MM.1S (cell line): ENCODE measurements around the gene MLLT1.

Experiments used
- DNase-seq: peaks from one replicate; pipeline ENCODE4 v3.0.0-alpha.2; 2015
- H2AFZ ChIP-seq: fragments of 300-600 bp; sonication (generic); 2 replicates; pipeline ENCODE4 v1.6.0; 2016; ENCODE audit warnings: antibody characterized with exemption, low read length
- H3F3A ChIP-seq: fragments of 300-600 bp; sonication (generic); 2 replicates; pipeline ENCODE4 v1.6.1; 2016; ENCODE audit warnings: mild to moderate bottlenecking, antibody characterized with exemption, low read length, moderate library complexity, mixed read lengths; ENCODE audit not compliant: insufficient read depth
- H3K27ac ChIP-seq: fragments of 300-600 bp; sonication (generic); 2 replicates; pipeline ENCODE4 v1.5.1; 2016; ENCODE audit warnings: mild to moderate bottlenecking, low read length
- H3K27me3 ChIP-seq: fragments of 300-600 bp; sonication (generic); replicated peaks from 2 replicates; pipeline ENCODE4 v1.6.0; 2016; ENCODE audit warnings: low read length; ENCODE audit not compliant: insufficient read depth
- H3K36me3 ChIP-seq: fragments of 300-600 bp; sonication (generic); replicated peaks from 2 replicates; pipeline ENCODE4 v1.6.1; 2016; ENCODE audit warnings: mild to moderate bottlenecking, low read length, mixed read lengths; ENCODE audit not compliant: insufficient read depth
- H3K4me1 ChIP-seq: fragments of 300-600 bp; sonication (generic); 2 replicates; pipeline ENCODE4 v1.6.1; 2016; ENCODE audit warnings: low read length, mixed read lengths
- H3K4me2 ChIP-seq: fragments of 300-600 bp; sonication (generic); 2 replicates; pipeline ENCODE4 v1.6.0; 2016; ENCODE audit warnings: low read depth, low read length
- H3K4me3 ChIP-seq: fragments of 300-600 bp; sonication (generic); 2 replicates; pipeline ENCODE4 v1.5.1; 2016; ENCODE audit warnings: low read length, mixed read lengths
- H3K79me2 ChIP-seq: fragments of 300-600 bp; sonication (generic); 2 replicates; pipeline ENCODE4 v1.6.1; 2016; ENCODE audit warnings: mixed run types, low read length, mixed read lengths
- H3K9ac ChIP-seq: fragments of 300-600 bp; sonication (generic); 2 replicates; pipeline ENCODE4 v1.6.1; 2016; ENCODE audit warnings: low read length, mixed read lengths
- H3K9me2 ChIP-seq: fragments of 300-600 bp; sonication (generic); replicated peaks from 2 replicates; pipeline ENCODE4 v1.6.1; 2016; ENCODE audit warnings: mild to moderate bottlenecking, low read length, mixed read lengths; ENCODE audit not compliant: insufficient read depth
- H3K9me3 ChIP-seq: fragments of 300-600 bp; sonication (generic); replicated peaks from 2 replicates; pipeline ENCODE4 v1.6.1; 2016; ENCODE audit warnings: mild to moderate bottlenecking, low read length, mixed read lengths; ENCODE audit not compliant: insufficient read depth
- H4K20me1 ChIP-seq: fragments of 300-600 bp; sonication (generic); 2 replicates; pipeline ENCODE4 v1.6.1; 2016; ENCODE audit warnings: mild to moderate bottlenecking, low read length, moderate library complexity, mixed read lengths; ENCODE audit not compliant: insufficient read depth
- EZH2 ChIP-seq: fragments of 300-600 bp; sonication (generic); optimal IDR thresholded peaks from 2 replicates; pipeline ENCODE3; 2017; ENCODE audit warnings: low read depth, mild to moderate bottlenecking, antibody characterized with exemption, low read length, mixed read lengths
- EZH2phosphoT487 ChIP-seq: fragments of 300-600 bp; sonication (generic); IDR thresholded peaks from 2 replicates; pipeline ENCODE4 v1.6.1; 2018; ENCODE audit warnings: antibody characterized with exemption, low read length
- TF ChIP-seq, protein P1 (sequence below): fragments of 300-600 bp; sonication (generic); IDR thresholded peaks from 2 replicates; pipeline ENCODE4 v1.5.1; 2016; ENCODE audit warnings: antibody characterized with exemption, low read length, mixed read lengths

MLLT1 gene

DNA sequence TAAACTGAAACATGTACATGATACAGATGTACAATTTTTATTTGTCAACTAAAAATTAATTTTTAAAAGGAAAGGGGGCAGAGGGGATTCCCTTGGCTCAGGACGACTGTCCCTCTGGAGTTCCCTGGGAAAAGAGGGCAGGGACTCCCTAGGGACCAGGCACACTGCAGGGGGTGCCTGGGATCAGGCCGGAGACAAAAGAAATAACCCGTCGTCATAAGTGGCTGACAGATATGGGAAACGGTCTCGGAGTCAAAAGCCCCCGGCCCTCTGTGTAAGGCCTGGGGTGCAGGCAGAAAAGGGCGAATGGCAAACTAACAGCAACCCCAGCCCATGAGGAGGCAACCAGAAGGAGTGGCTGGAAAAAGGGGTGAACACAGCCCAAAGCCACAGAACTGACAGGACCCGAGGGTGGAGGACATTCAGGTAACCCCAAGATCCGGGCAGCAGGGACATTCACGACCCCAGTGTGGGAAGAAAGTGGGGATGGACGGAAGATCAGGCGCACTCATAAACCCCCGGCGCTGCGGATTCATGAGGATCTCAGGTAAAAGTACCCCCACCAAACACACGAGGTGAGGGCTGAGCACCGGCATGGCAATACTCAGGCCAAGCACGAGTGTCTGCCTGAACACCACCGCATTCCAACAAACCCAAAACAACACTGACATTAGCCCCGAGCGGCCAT is 6.7 kb downstream of the MLLT1 start:
- no peak for DNase-seq
- H3K4me3 ChIP-seq: no peak overlapping the region
- peaks cover 16% of the 10 kb centered on the region for H4K20me1 ChIP-seq
- no peak overlapping the region for H3K4me2 ChIP-seq
- H3K9ac ChIP-seq: no peak overlapping the region
- no peaks in the 10 kb centered on the region for H3F3A ChIP-seq
- H3K9me3 ChIP-seq: no peaks in the 10 kb centered on the region
- H3K79me2 ChIP-seq: peaks cover 100% of the 10 kb centered on the region
- no peaks in the 10 kb centered on the region for H3K27me3 ChIP-seq
- H3K27ac ChIP-seq: no peak overlapping the region
- no peaks in the 10 kb centered on the region for H3K9me2 ChIP-seq
- 0 out of 2 replicates have a peak, but pooled peaks cover 2% of the 10 kb centered on the region for H3K4me1 ChIP-seq
- H3K36me3 ChIP-seq: 0 out of 2 replicates have a peak, but pooled peaks cover 6% of the 10 kb centered on the region
- TF ChIP-seq EZH2: no peak
- no peak for TF ChIP-seq EZH2phosphoT487
- TF ChIP-seq, protein P1, sequence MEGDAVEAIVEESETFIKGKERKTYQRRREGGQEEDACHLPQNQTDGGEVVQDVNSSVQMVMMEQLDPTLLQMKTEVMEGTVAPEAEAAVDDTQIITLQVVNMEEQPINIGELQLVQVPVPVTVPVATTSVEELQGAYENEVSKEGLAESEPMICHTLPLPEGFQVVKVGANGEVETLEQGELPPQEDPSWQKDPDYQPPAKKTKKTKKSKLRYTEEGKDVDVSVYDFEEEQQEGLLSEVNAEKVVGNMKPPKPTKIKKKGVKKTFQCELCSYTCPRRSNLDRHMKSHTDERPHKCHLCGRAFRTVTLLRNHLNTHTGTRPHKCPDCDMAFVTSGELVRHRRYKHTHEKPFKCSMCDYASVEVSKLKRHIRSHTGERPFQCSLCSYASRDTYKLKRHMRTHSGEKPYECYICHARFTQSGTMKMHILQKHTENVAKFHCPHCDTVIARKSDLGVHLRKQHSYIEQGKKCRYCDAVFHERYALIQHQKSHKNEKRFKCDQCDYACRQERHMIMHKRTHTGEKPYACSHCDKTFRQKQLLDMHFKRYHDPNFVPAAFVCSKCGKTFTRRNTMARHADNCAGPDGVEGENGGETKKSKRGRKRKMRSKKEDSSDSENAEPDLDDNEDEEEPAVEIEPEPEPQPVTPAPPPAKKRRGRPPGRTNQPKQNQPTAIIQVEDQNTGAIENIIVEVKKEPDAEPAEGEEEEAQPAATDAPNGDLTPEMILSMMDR: no peak
- H2AFZ ChIP-seq: no peak overlapping the region

DNA sequence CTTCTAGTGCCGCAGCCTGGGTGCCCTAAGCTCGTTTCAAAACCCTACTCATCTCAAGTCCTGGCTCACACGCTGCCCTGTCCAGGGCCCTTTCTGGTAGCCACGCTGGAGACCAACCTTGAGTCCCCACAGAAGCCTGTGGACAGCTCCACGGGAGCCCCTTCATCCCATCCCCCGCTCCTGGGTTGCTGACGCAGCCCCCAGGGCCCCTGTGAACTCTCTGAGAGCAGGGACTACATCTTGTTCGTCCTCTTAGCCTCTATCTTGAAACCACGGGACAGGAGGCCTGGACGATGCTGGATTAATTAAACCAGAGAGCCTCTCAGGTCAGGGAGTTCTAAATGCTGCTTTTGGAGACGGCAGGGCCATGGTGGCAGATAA is 7.4 kb downstream of the MLLT1 start:
- Histone ChIP-seq H3K79me2 (peaks cover 100% of the 10 kb centered on the region), H3K9ac (no peak overlapping the region)

DNA sequence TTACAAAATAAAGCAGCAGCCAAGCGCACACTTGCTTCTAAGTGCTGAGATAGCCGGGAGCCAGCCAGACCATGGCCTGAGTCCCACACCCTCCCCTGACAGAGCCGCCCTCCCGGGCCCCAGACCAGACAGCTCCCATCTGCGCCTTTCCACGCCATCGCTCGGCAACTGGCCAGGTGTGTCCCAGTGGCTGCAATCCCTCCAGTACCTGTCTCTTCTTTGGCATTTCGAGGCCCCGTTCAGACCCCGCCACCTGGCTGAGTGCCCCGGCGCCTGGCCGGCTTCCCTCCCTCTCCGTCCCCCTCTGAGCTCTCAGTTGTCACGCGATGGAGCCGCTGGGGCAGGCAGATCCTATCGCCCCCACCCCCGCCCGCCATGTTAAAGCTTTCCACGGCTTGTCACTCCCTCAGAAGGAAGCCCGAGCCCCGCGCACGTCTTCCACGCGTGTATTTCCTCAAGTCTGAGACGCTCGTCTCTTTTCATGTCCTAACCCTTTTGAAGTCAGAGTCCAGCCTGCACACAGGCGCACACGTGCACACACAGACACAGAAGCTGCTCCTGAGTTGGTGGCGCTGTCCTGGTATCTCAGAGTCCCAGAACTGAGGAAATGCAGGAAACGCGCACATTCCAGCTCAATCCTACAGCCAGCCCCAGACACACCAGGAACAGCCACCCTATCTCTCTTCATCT is 7.9 kb downstream of the MLLT1 start:
- Histone ChIP-seq H3K27me3 (no peaks in the 10 kb centered on the region), H4K20me1 (peaks cover 12% of the 10 kb centered on the region; the same call in 1 of the 2 replicates), H2AFZ (no peak overlapping the region), H3K9me3 (no peaks in the 10 kb centered on the region), H3K9ac (no peak overlapping the region), H3F3A (no peaks in the 10 kb centered on the region), H3K36me3 (0 out of 2 replicates have a peak, but pooled peaks cover 3% of the 10 kb centered on the region), H3K9me2 (no peaks in the 10 kb centered on the region), H3K79me2 (peaks cover 100% of the 10 kb centered on the region), H3K4me3 (no peak overlapping the region), H3K4me1 (no peaks in the 10 kb centered on the region), H3K27ac (no peak overlapping the region), H3K4me2 (no peak overlapping the region)
- TF ChIP-seq EZH2: no peak
- TF ChIP-seq, protein P1: no peak
- no peak for TF ChIP-seq EZH2phosphoT487
- DNase-seq: no peak

More for the DNA sequence above, 7.4 kb downstream of the MLLT1 start:
- H3K4me2 ChIP-seq: no peak overlapping the region
- 0 out of 2 replicates have a peak, but pooled peaks cover 3% of the 10 kb centered on the region for H3K36me3 ChIP-seq
- no peaks in the 10 kb centered on the region for H3K9me2 ChIP-seq
- no peaks in the 10 kb centered on the region for H3K27me3 ChIP-seq
- H3F3A ChIP-seq: no peaks in the 10 kb centered on the region
- TF ChIP-seq, protein P1: no peak
- no peak for TF ChIP-seq EZH2phosphoT487
- no peak for TF ChIP-seq EZH2
- no peaks in the 10 kb centered on the region for H3K9me3 ChIP-seq
- no peak overlapping the region for H3K4me3 ChIP-seq
- H4K20me1 ChIP-seq: peaks cover 15% of the 10 kb centered on the region; the same call in 1 of the 2 replicates
- no peak for DNase-seq
- H3K27ac ChIP-seq: no peak overlapping the region
- H3K4me1 ChIP-seq: no peaks in the 10 kb centered on the region
- H2AFZ ChIP-seq: no peak overlapping the region
